Measurements from ENCODE around the gene PLEKHJ1. TPM values are rescaled to one million over a fixed set of nuclear protein-coding genes. Genes with fewer than 3 reads are reported as not detected.
A peak's percentile ranks its signal among the peaks of the same experiment; 100 is the strongest.

The PLEKHJ1 gene
- total and polyA plus RNA-seq, 2 of the 13 experiments (the other 11 are each of a cell fraction or from before 2014, with no cell fraction given), result 70.5 to 130 TPM

GRCh38 chr19:2236314-2237050 lies at the start of gene PLEKHJ1, which contains the start of gene SF3A2 (continued):
- TF ChIP-seq ZNF234 (CRISPR knock-in tag; conservative IDR thresholded peaks at IDR 0.05) (peak; percentile 98), ZBTB7A (CRISPR knock-in tag; IDR thresholded peaks at IDR 0.05) (peak; percentile 97), DPF2 (CRISPR knock-in tag; IDR thresholded peaks at IDR 0.05; ENCODE audit: borderline replicate concordance, low read depth) (no peak), SMARCE1 (IDR thresholded peaks at IDR 0.05; ENCODE audit: borderline replicate concordance) (no peak), DMAP1 (CRISPR knock-in tag; IDR thresholded peaks at IDR 0.05) (peak; percentile 89), IRF2 (CRISPR knock-in tag; IDR thresholded peaks at IDR 0.05) (peak; percentile 85), ZNF552 (CRISPR knock-in tag; IDR thresholded peaks at IDR 0.05; ENCODE audit: borderline replicate concordance) (peak; percentile 98; the same call in 1 of the 2 replicates), ARID3A (IDR thresholded peaks at IDR 0.05; ENCODE audit: low read depth, low read length) (peak; percentile 41; the same call in 1 of the 2 replicates), ZFP36L1 (CRISPR knock-in tag; IDR thresholded peaks at IDR 0.05) (peak; percentile 99), ATAD3A (CRISPR knock-in tag; IDR thresholded peaks at IDR 0.05) (0 out of 2 replicates have a peak, but pooled peaks have one; percentile 29), ZNF619 (CRISPR knock-in tag; IDR thresholded peaks at IDR 0.05) (no peak; the same call in 1 of the 2 replicates), ZNF451 (CRISPR knock-in tag; IDR thresholded peaks at IDR 0.05) (peak; percentile 99), GPN1 (CRISPR knock-in tag; IDR thresholded peaks at IDR 0.05; ENCODE audit: borderline replicate concordance) (0 out of 2 replicates have a peak, but pooled peaks have one; percentile 45), CEBPG (CRISPR knock-in tag; IDR thresholded peaks at IDR 0.05) (peak; percentile 40; the same call in 1 of the 2 replicates), MIXL1 (CRISPR knock-in tag; IDR thresholded peaks at IDR 0.05) (peak; percentile 81), ZNF160 (CRISPR knock-in tag; IDR thresholded peaks at IDR 0.05) (no peak; the same call in 1 of the 2 replicates), MTF1 (CRISPR knock-in tag; IDR thresholded peaks at IDR 0.05) (no peak), ZFP82 (CRISPR knock-in tag; IDR thresholded peaks at IDR 0.05; ENCODE audit: borderline replicate concordance) (peak; percentile 68; the same call in 1 of the 2 replicates), RNF2 (conservative IDR thresholded peaks at IDR 0.05; ENCODE audit: low read depth) (peak; percentile 99), GPBP1L1 (CRISPR knock-in tag; IDR thresholded peaks at IDR 0.05) (no peak), MTERF4 (CRISPR knock-in tag; IDR thresholded peaks at IDR 0.05) (peak; percentile 96), ZNF740 (CRISPR knock-in tag; IDR thresholded peaks at IDR 0.05) (peak; percentile 67; the same call in 1 of the 2 replicates), ZNF251 (CRISPR knock-in tag; IDR thresholded peaks at IDR 0.05) (no peak), E2F1 (CRISPR knock-in tag; IDR thresholded peaks at IDR 0.05) (peak; percentile 95), NR2F6 (IDR thresholded peaks at IDR 0.05) (no peak), NR2F6 (CRISPR knock-in tag; IDR thresholded peaks at IDR 0.05) (peak; percentile 56), DRAP1 (CRISPR knock-in tag; IDR thresholded peaks at IDR 0.05) (peak; percentile 88)
